Subcutaneous abdominal adipose tissue (tissue), 5 donors: ENCODE measurements around the gene KIF21B.
"Not testable (repeated sequence)": the region's sequence is repeated elsewhere in the genome, so short reads cannot be mapped to it uniquely, and the experiment has no call there.

Source experiments
- H3K27ac ChIP-seq: one replicate; pipeline ENCODE4 v1.7.0; 2013; ENCODE audit warnings: low read depth, mild to moderate bottlenecking, inconsistent platforms, low read length, moderate library complexity
- H3K27me3 ChIP-seq, 5 donors: one replicate each; pipeline ENCODE4 v1.7.0; 2013; ENCODE audit warnings: low read length in 5 of 5, inconsistent platforms in 1 of 5; ENCODE audit not compliant: control insufficient read depth in 5 of 5, insufficient read depth in 4 of 5
- H3K36me3 ChIP-seq, 5 donors: one replicate each; pipeline ENCODE4 v1.7.0; 2013; ENCODE audit warnings: low read length in 5 of 5; ENCODE audit not compliant: control insufficient read depth in 5 of 5, insufficient read depth in 5 of 5
- H3K4me1 ChIP-seq, 5 donors: one replicate each; pipeline ENCODE4 v1.7.0; 2013; ENCODE audit warnings: low read length in 5 of 5, mild to moderate bottlenecking in 3 of 5, moderate library complexity in 1 of 5; ENCODE audit not compliant: control insufficient read depth in 5 of 5, insufficient read depth in 5 of 5
- H3K4me3 ChIP-seq, 5 donors: one replicate each; pipeline ENCODE4 v1.7.0; 2013; ENCODE audit warnings: low read length in 5 of 5, low read depth in 1 of 5
- H3K9ac ChIP-seq, 5 donors: one replicate each; pipeline ENCODE4 v1.7.0; 2013; ENCODE audit warnings: low read length in 5 of 5, mild to moderate bottlenecking in 4 of 5, moderate library complexity in 3 of 5
- H3K9me3 ChIP-seq, 5 donors: one replicate each; pipeline ENCODE4 v1.7.0; 2013; ENCODE audit warnings: low read length in 5 of 5; ENCODE audit not compliant: control insufficient read depth in 5 of 5
- donor health status: healthy.
- donor health status: healthy.
- donor health status: healthy.
- donor health status: healthy.
- donor health status: healthy.

KIF21B gene

DNA sequence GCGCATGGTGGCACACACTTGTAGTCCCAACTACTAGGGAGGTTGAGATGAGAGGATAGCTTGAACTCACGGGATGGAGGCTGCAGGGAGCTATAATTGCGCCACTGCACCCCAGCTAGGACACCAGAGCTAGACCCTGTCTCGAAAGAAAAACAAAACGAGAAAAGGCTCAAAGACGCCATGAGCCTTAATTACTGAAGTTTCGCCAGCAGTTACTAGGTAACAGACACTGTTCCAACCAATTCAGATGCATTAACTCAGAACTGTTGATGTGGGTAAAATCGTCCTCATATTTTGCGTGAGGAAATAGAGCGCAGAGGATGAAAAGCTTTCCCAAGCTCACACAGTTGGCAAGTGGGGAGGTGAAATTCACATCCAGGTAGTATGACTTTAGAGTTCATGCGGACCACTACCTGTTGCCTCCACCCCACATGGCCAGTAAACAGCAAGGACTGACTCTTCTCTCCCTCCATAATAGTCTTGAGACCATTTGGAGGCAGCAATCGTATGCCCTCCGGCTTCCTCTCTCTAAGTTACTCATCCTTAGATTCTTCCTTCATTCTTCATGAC lies 88.8 kb downstream of the KIF21B start:
- H3K9me3 ChIP-seq, result peaks cover 0 to 4% (median 0%) of the 10 kb centered on the region in 5 donors
- H3K27ac ChIP-seq, result no peak overlapping the region
- H3K4me3 ChIP-seq, result no peak overlapping the region
- no peaks in the 10 kb centered on the region for H3K27me3 ChIP-seq
- no peaks in the 10 kb centered on the region for H3K36me3 ChIP-seq
- H3K9ac ChIP-seq, result no peak overlapping the region
- no peaks in the 10 kb centered on the region for H3K4me1 ChIP-seq

DNA sequence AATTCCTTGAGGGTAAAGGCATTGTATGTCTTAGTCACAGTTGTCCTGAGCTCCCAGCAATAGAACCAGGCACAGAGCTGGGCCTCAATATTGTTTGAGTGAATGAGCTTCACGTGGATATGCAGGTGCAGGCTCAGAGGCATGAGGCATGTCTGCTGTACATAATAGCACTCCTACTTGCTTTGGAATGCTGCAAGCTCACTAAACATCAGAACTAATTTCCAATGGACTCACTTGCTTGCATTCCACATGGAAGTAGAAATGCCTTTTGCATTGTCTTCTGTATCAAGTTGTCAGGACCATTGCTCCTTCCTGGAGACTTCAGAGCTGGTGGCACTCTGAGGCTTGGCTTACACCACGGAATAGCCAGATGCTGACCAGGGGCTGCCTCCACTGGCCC lies 91.7 kb downstream of the KIF21B start:
- H3K9ac ChIP-seq, result no peak overlapping the region
- H3K27me3 ChIP-seq, result no peaks in the 10 kb centered on the region
- H3K4me3 ChIP-seq, result no peak overlapping the region
- H3K9me3 ChIP-seq, result peaks cover 0 to 4% (median 0%) of the 10 kb centered on the region in 5 donors
- H3K36me3 ChIP-seq, result no peaks in the 10 kb centered on the region
- H3K27ac ChIP-seq, result no peak overlapping the region
- H3K4me1 ChIP-seq, result no peaks in the 10 kb centered on the region

DNA sequence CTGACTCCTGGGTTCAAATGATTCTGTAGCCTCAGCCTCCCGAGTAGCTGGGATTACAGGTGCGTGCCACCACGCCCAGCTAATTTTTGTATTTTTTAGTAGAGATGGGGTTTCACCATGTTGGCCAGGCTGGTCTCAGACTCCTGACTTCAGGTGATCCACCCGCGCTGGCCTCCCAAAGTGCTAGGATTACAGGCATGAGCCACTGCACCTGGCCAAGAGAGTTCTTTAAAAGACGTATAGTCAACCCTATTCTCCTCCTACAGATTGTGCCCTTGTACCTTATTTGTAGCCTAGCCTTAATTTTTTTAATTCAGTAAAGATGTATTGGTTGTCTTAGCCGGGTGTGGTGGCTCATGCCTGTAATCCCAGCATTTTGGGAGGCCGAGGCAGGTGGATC lies 93.2 kb downstream of the KIF21B start:
- not testable (repeated sequence) for H3K4me3 ChIP-seq, H3K36me3 ChIP-seq, H3K27ac ChIP-seq, H3K4me1 ChIP-seq, H3K9me3 ChIP-seq, H3K27me3 ChIP-seq, H3K9ac ChIP-seq

DNA sequence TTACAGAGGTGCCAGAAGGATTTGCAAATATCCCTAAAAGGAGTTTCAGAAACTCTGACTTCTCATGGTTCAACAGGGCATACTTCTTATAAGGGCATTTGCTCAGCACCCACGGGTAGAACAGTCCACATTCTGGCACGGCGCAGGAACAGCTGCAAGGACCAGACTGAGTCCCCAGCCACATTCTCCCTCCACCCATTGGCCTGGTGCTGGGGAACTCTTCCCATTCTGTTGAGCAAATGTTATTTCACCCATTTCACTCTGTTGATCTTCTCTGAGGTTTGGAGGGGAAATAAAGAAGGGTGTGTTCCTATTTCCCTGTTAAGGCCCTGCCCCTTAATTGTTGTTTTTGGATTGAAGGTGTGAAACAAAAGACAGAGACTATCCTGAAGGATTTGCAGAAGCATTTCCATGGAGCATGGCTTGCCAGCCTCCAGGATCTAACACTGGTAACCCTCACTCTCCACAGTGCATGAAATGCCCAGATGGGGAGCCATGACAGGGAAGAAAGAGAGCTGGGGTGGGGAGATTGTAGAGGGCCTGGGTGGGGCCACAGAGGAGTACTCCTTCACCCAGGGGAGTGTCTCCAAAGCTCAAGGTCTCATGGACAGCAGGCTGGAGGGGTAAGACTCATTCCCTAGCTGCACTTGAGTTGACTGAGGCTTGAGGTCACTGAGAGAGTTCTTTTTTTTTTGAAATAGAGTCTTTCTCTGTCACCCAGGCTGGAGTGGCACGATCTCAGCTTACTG lies 93.8 kb downstream of the KIF21B start:
- peaks cover 0 to 4% (median 0%) of the 10 kb centered on the region in 5 donors for H3K9me3 ChIP-seq
- H3K27ac ChIP-seq, result no peak overlapping the region
- no peaks in the 10 kb centered on the region for H3K36me3 ChIP-seq
- H3K4me1 ChIP-seq, result no peaks in the 10 kb centered on the region
- H3K9ac ChIP-seq, result no peak overlapping the region
- no peak overlapping the region for H3K4me3 ChIP-seq
- H3K27me3 ChIP-seq, result no peaks in the 10 kb centered on the region

DNA sequence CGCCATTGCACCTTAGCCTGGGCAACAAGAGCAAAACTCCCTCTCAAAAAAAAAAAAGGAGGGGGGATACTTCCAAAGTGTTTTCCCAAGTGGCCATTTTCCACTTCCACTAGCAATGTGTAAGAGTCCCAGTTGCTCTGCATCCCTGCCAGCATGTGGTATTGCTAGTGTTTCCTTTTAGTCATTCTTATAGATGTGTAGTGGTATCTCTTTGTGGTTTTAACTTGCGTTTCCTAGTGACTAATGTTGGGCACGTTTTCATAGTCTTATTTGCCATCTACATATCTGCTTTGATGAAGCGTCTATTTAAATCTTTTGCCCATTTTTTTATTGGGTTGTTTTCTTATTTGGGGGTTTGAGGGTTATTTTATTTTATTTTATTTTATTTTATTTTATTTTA lies 97.7 kb downstream of the KIF21B start:
- no peaks in the 10 kb centered on the region for H3K4me1 ChIP-seq
- no peak overlapping the region for H3K4me3 ChIP-seq
- no peaks in the 10 kb centered on the region for H3K27me3 ChIP-seq
- H3K36me3 ChIP-seq, result no peaks in the 10 kb centered on the region
- H3K9ac ChIP-seq, result no peak overlapping the region
- H3K9me3 ChIP-seq, result no peaks in the 10 kb centered on the region
- no peak overlapping the region for H3K27ac ChIP-seq

DNA sequence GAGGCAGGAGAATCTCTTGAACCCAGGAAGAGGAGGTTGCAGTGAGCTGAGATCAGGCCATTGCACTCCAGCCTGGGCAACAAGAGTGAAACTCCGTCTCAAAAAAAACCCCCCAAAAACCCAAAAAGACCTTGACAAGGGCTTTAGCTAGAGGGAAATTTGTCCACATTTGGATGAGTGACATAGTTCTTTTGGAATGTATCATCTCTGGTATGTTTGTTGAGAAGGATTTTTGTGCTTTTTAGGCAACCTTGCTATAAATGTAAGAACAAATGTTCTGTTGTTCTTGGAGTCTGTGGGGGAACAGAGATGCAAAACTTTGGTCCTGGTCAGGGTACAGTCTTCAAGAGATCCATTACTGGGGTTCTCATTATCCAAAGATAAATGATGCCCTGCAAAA lies 99.9 kb downstream of the KIF21B start:
- Histone ChIP-seq H3K27me3 (no peaks in the 10 kb centered on the region), H3K4me1 (no peaks in the 10 kb centered on the region), H3K9me3 (no peaks in the 10 kb centered on the region), H3K9ac (no peak overlapping the region), H3K36me3 (no peaks in the 10 kb centered on the region), H3K4me3 (no peak overlapping the region), H3K27ac (no peak overlapping the region)

DNA sequence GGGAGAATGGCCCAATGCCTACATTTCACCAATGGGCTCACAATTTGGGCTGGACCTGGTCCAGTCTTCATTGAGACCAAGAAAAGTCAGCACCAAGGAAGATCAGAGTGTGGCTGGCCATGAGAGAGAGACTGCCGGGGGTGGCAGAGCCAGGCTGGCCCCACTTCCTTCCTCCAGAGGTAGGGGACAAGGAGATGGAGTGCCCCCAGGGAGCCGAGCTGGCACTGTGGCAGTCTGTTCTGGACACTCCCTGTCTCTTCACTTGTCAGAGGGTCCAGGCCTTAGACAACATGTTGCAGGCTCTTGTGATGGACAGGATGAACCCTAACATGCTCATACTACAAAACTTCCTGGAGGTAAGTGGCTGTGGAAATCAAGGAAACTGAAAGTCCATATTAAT lies 101.1 kb downstream of the KIF21B start:
- Histone ChIP-seq H3K4me3 (no peak overlapping the region), H3K9me3 (no peaks in the 10 kb centered on the region), H3K36me3 (no peaks in the 10 kb centered on the region), H3K27me3 (no peaks in the 10 kb centered on the region), H3K4me1 (no peaks in the 10 kb centered on the region), H3K27ac (no peak overlapping the region), H3K9ac (no peak overlapping the region)

DNA sequence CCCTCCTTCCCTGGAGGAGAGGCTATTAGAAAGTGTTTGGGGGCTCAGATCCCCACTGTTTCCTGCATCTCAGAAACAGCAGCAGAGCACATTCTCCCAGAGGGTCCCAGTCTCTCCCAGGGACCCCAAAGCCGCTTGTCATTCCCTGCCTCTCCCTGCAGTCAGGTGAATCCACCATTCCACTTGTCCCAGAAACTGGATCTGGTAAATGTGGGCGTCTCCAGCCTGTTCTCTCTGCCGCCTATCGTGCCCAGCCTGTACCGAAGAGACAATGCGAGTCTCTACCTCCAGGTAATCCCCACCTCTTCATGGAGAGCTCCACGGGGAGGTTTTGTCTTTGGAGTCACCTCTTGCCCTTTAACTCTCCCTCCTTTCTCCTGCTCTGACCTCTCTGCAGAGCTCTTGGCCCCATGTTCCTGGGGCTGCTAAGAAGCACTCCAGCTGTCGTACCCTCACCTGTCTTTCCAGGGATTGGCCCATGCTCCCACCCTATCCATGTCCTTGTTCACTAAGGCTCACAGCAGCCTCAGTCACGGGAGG lies 101.9 kb downstream of the KIF21B start:
- Histone ChIP-seq H3K4me1 (no peaks in the 10 kb centered on the region), H3K4me3 (no peak overlapping the region), H3K27ac (no peak overlapping the region), H3K9me3 (no peaks in the 10 kb centered on the region), H3K36me3 (no peaks in the 10 kb centered on the region), H3K27me3 (no peaks in the 10 kb centered on the region), H3K9ac (no peak overlapping the region)
